Measurements from ENCODE around the gene FBXL17. TPM values are rescaled to one million over a fixed set of nuclear protein-coding genes. Genes with fewer than 3 reads are reported as not detected.

The FBXL17 gene
- total RNA-seq, 1 donor from 2014 or later = 11.6 TPM

DNA sequence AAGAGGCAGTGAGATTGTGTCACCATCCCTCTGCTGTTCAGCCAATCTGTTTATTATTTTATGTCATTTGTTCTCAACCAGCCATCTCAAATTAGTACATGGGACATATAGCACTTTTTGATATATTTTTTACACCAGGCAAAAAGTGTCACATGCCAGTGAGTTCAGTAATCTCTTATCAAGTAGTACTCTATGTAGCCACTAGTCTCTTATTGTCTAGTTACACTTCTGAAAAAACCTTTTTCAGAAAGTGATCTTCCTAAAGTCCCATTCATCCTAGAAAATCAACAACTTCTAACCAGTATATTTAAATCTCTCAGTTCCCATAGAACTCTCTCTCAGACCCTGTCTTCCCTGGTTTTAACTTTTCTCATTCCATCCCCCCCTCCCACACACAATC lies 321.6 kb downstream of the FBXL17 start:
- no peak for DNase-seq (ENCODE audit: low read depth)
- Histone ChIP-seq H3K36me3 (ENCODE audit: control insufficient read depth, insufficient read depth, low read length) (no peaks in the 10 kb centered on the region), H3K27me3 (ENCODE audit: control insufficient read depth, insufficient read depth, low read length) (no peaks in the 10 kb centered on the region), H3K4me3 (ENCODE audit: low read depth, low read length) (no peak overlapping the region)
- TF ChIP-seq, protein P1, sequence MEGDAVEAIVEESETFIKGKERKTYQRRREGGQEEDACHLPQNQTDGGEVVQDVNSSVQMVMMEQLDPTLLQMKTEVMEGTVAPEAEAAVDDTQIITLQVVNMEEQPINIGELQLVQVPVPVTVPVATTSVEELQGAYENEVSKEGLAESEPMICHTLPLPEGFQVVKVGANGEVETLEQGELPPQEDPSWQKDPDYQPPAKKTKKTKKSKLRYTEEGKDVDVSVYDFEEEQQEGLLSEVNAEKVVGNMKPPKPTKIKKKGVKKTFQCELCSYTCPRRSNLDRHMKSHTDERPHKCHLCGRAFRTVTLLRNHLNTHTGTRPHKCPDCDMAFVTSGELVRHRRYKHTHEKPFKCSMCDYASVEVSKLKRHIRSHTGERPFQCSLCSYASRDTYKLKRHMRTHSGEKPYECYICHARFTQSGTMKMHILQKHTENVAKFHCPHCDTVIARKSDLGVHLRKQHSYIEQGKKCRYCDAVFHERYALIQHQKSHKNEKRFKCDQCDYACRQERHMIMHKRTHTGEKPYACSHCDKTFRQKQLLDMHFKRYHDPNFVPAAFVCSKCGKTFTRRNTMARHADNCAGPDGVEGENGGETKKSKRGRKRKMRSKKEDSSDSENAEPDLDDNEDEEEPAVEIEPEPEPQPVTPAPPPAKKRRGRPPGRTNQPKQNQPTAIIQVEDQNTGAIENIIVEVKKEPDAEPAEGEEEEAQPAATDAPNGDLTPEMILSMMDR (IDR thresholded peaks at IDR 0.05; ENCODE audit: insufficient read depth, low read length, poor library complexity, severe bottlenecking) = no peak

DNA sequence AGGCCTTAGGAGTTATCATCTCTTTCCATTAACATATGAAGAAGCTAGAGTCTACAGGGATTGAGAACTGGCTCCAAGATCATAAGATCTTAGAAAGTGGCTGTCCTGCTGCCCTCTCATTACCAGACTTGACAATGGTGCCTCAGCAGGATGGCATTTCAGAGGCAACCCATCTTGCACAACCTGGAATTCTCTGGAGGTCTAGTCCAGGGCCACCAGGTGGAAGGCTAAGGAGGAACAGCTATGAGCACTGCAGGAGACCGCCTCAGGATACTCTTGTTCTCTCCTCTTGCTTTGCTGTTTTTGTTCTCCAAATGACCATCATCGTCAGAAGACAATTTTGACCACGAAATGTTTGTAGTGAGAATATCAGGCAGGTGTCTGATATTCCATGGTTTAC lies 322.6 kb downstream of the FBXL17 start:
- H3K36me3 ChIP-seq (ENCODE audit: control insufficient read depth, insufficient read depth, low read length) = no peaks in the 10 kb centered on the region
- no peak for DNase-seq (ENCODE audit: low read depth)
- TF ChIP-seq, protein P1 (IDR thresholded peaks at IDR 0.05; ENCODE audit: insufficient read depth, low read length, poor library complexity, severe bottlenecking) = no peak
- H3K4me3 ChIP-seq (ENCODE audit: low read depth, low read length) = no peak overlapping the region
- H3K27me3 ChIP-seq (ENCODE audit: control insufficient read depth, insufficient read depth, low read length) = no peaks in the 10 kb centered on the region

DNA sequence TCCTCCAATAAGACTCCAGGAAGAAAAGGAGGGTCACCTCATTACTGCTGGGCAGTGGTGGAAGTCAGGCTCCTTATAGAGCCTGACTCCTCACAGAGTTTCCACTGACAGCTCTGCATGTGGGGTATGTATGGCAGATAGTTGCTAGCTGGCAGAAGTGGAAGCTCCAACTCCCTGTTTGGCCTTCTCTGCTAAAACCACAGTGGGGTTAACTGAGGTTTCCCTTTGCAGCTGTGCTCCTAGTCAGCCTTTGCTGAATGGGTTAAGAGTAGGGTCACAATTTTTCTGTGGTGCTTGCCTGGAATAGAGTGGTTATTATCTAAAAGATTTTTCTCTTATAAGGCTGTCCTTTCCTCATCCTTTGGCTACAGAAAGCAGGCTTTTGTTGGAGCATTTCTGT lies 327.5 kb downstream of the FBXL17 start:
- H3K4me3 ChIP-seq (ENCODE audit: low read depth, low read length) = no peak overlapping the region
- TF ChIP-seq, protein P1 (IDR thresholded peaks at IDR 0.05; ENCODE audit: insufficient read depth, low read length, poor library complexity, severe bottlenecking) = no peak

DNA sequence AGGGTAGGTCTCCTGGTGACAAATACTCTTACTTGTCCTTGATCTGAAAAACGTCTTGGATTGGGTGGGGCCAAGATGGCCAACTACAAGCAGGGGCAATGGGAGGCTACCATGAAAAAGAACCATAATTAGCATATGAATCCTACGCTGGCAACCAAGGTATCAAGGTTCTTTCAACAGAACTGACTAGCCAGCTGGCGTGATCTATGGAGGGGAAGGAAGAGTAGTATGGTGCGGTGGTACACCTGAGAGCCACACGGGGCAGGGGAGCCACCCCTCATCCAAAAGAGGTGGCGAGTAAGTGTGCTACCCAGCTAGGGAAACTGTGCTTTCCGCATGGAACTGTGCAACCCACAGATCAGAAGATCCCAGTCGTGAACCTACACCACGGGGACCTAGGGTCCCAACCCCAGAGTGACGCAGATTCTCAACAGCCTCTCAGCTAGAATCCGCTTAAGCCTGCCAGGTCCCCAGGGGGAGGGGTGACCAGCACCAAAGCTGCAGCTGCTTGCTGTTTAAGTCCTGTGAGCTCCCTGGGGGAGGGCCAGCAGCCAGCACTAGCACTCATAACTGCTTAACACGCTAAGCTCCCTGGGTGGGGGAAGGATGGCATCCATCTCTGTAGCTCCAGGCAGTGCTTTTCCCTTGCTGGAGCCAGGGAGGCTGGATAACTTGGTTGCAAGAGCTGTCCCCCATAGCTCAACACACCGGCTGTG lies 334.8 kb downstream of the FBXL17 start:
- Histone ChIP-seq H3K4me3 (ENCODE audit: low read depth, low read length) (no peak overlapping the region), H3K27me3 (ENCODE audit: control insufficient read depth, insufficient read depth, low read length) (no peaks in the 10 kb centered on the region), H3K36me3 (ENCODE audit: control insufficient read depth, insufficient read depth, low read length) (no peaks in the 10 kb centered on the region)
- TF ChIP-seq, protein P1 (IDR thresholded peaks at IDR 0.05; ENCODE audit: insufficient read depth, low read length, poor library complexity, severe bottlenecking) = no peak
- no peak for DNase-seq (ENCODE audit: low read depth)

More for the DNA sequence above, 327.5 kb downstream of the FBXL17 start:
- Histone ChIP-seq H3K36me3 (ENCODE audit: control insufficient read depth, insufficient read depth, low read length) (no peaks in the 10 kb centered on the region), H3K27me3 (ENCODE audit: control insufficient read depth, insufficient read depth, low read length) (no peaks in the 10 kb centered on the region)
- no peak for DNase-seq (ENCODE audit: low read depth)

DNA sequence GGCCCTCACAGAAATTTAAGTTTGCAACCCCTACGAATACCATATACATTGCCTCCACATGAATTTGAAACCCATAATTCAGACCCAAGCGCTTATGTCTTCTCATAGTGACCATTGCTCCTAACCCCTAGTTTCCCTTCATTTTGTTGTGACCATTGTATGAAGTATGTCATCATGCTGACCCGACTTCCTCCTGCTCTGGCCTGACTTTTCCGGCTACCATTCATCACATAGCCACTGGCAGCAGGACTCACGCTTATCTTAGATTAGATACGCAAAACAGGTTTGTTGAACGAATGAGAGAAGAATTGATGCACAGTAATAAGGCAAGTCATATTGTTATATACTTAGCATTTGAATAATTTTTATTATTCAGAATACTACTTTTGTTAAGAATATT lies 345.4 kb downstream of the FBXL17 start:
- Histone ChIP-seq H3K4me3 (ENCODE audit: low read depth, low read length) (no peak overlapping the region), H3K27me3 (ENCODE audit: control insufficient read depth, insufficient read depth, low read length) (no peaks in the 10 kb centered on the region), H3K36me3 (ENCODE audit: control insufficient read depth, insufficient read depth, low read length) (no peaks in the 10 kb centered on the region)
- DNase-seq (ENCODE audit: low read depth) = no peak
- TF ChIP-seq, protein P1 (IDR thresholded peaks at IDR 0.05; ENCODE audit: insufficient read depth, low read length, poor library complexity, severe bottlenecking) = no peak

DNA sequence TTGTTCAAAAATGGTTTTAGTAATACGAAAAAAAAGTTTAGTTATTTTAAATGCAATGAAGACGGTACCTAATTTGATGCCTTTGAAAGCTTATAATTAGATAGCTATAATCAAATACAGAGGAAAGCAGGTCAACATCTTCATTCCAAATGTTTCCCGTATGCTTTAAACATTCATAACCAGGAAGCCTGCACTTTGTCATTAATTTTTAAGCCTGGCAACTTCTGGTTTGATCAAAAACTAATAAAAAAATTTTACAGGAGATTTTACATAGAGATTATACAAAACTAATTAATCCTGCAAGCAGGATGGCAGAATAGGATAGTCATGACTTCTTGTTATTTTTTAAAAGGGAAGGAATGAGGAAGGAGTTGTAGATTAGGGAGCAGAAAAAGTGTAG lies 353.0 kb downstream of the FBXL17 start:
- TF ChIP-seq, protein P1 (IDR thresholded peaks at IDR 0.05; ENCODE audit: insufficient read depth, low read length, poor library complexity, severe bottlenecking) = no peak
- Histone ChIP-seq H3K4me3 (ENCODE audit: low read depth, low read length) (no peak overlapping the region), H3K36me3 (ENCODE audit: control insufficient read depth, insufficient read depth, low read length) (no peaks in the 10 kb centered on the region), H3K27me3 (ENCODE audit: control insufficient read depth, insufficient read depth, low read length) (no peaks in the 10 kb centered on the region)
- no peak for DNase-seq (ENCODE audit: low read depth)

Data from kidney epithelial cell (primary cell).